Measurements from ENCODE around the gene EML6. TPM values are rescaled to one million over a fixed set of nuclear protein-coding genes. Genes with fewer than 3 reads are reported as not detected.

Gene EML6
- total RNA-seq, 1 experiment from 2014 or later: 1.5 TPM

GRCh38 chr2:54685263-54685775, 38.1 kb upstream of the EML6 start:
- Histone ChIP-seq H2BK15ac (ENCODE audit: low read depth, low read length) (no peak overlapping the region), H2BK5ac (ENCODE audit: insufficient read length, low read length) (no peak overlapping the region), H2AFZ (ENCODE audit: low read length) (no peak overlapping the region), H3K79me2 (ENCODE audit: insufficient read depth, low read length) (no peaks in the 10 kb centered on the region), H3K23ac (ENCODE audit: insufficient read length, low read depth, low read length) (no peak overlapping the region), H3K27me3 (ENCODE audit: insufficient read depth, low read length) (no peaks in the 10 kb centered on the region), H3T11ph (ENCODE audit: low read length) (no peak overlapping the region), H4K20me1 (ENCODE audit: control insufficient read depth, insufficient read depth, insufficient read length) (no peaks in the 10 kb centered on the region), H2BK12ac (ENCODE audit: insufficient read length, low read depth, low read length) (no peak overlapping the region), H3K4me1 (ENCODE audit: insufficient read depth, low read length) (no peaks in the 10 kb centered on the region), H3K79me1 (ENCODE audit: insufficient read depth, low read depth, low read length, poor library complexity, severe bottlenecking) (no peaks in the 10 kb centered on the region), H3K23me2 (ENCODE audit: insufficient read length, low read depth, low read length, poor library complexity, severe bottlenecking) (no peaks in the 10 kb centered on the region), H3K4me2 (ENCODE audit: insufficient read depth, insufficient read length, low read length) (no peak overlapping the region), H2BK120ac (ENCODE audit: low read depth, low read length, poor library complexity, severe bottlenecking) (no peak overlapping the region), H3K18ac (ENCODE audit: insufficient read length, low read depth, low read length) (no peak overlapping the region), H4K8ac (replicated peaks; ENCODE audit: insufficient read length, low read depth, low read length) (no peak overlapping the region), H4K91ac (ENCODE audit: insufficient read length, low read depth, low read length) (no peak overlapping the region), H4K5ac (ENCODE audit: insufficient read length, low read depth, low read length) (no peak overlapping the region), H3K56ac (ENCODE audit: insufficient read length, low read depth, low read length) (no peak overlapping the region), H2BK20ac (ENCODE audit: low read depth, low read length, poor library complexity, severe bottlenecking) (no peak overlapping the region), H3K9me3 (ENCODE audit: control insufficient read depth, low read depth, low read length) (no peaks in the 10 kb centered on the region), H3K9ac (ENCODE audit: extremely low read depth, insufficient read length, low read length) (no peak overlapping the region), H3K27ac (ENCODE audit: insufficient read length, low read depth, low read length) (no peak overlapping the region), H3K14ac (ENCODE audit: insufficient read depth, low read length) (no peak overlapping the region), H3K4ac (ENCODE audit: low read depth, low read length) (no peak overlapping the region), H2AK5ac (ENCODE audit: insufficient read length, low read length) (no peak overlapping the region)
- Mint-ChIP-seq H3K9me3 (no peaks in the 10 kb centered on the region), H3K27me3 (ENCODE audit: low read depth) (no peaks in the 10 kb centered on the region; the same call in 1 of the 2 replicates), H3K4me3 (no peak overlapping the region), H3K27ac (no peak overlapping the region), H3K4me1 (no peaks in the 10 kb centered on the region), H3K36me3 (ENCODE audit: insufficient read depth in 1 of 3, low read depth in 3 of 3) (no peaks in the 10 kb centered on the region)
- DNase-seq: no peak
- TF ChIP-seq, protein P1, sequence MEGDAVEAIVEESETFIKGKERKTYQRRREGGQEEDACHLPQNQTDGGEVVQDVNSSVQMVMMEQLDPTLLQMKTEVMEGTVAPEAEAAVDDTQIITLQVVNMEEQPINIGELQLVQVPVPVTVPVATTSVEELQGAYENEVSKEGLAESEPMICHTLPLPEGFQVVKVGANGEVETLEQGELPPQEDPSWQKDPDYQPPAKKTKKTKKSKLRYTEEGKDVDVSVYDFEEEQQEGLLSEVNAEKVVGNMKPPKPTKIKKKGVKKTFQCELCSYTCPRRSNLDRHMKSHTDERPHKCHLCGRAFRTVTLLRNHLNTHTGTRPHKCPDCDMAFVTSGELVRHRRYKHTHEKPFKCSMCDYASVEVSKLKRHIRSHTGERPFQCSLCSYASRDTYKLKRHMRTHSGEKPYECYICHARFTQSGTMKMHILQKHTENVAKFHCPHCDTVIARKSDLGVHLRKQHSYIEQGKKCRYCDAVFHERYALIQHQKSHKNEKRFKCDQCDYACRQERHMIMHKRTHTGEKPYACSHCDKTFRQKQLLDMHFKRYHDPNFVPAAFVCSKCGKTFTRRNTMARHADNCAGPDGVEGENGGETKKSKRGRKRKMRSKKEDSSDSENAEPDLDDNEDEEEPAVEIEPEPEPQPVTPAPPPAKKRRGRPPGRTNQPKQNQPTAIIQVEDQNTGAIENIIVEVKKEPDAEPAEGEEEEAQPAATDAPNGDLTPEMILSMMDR (conservative IDR thresholded peaks at IDR 0.05): 0 out of 3 replicates have a peak, but pooled peaks have one; percentile 15
- no CpG with 5 or more reads among the region's 4 CpGs for WGBS (ENCODE audit: extremely low coverage, insufficient read length, low lambda C conversion rate)
